Fibroblast of lung (primary cell): Measurements from ENCODE around the gene NMRK2.

Experiments used
- EZH2 ChIP-seq: IDR thresholded peaks from 2 replicates; pipeline ENCODE4 v1.5.1; 2012; ENCODE audit warnings: low read length, control low read depth, mild to moderate bottlenecking; ENCODE audit errors: missing control alignments
- TF ChIP-seq, protein P1 (sequence below), 2 donors: IDR thresholded peaks in 1 of 2; conservative IDR thresholded peaks in 1 of 2; 1 replicate in 1 of 2; 2 replicates in 1 of 2; pipeline ENCODE4 v1.5.1; 2011 to 2012; ENCODE audit warnings: low read length in 2 of 2, control low read depth in 1 of 2, inconsistent platforms in 1 of 2, low read depth in 1 of 2, mild to moderate bottlenecking in 1 of 2

DNA sequence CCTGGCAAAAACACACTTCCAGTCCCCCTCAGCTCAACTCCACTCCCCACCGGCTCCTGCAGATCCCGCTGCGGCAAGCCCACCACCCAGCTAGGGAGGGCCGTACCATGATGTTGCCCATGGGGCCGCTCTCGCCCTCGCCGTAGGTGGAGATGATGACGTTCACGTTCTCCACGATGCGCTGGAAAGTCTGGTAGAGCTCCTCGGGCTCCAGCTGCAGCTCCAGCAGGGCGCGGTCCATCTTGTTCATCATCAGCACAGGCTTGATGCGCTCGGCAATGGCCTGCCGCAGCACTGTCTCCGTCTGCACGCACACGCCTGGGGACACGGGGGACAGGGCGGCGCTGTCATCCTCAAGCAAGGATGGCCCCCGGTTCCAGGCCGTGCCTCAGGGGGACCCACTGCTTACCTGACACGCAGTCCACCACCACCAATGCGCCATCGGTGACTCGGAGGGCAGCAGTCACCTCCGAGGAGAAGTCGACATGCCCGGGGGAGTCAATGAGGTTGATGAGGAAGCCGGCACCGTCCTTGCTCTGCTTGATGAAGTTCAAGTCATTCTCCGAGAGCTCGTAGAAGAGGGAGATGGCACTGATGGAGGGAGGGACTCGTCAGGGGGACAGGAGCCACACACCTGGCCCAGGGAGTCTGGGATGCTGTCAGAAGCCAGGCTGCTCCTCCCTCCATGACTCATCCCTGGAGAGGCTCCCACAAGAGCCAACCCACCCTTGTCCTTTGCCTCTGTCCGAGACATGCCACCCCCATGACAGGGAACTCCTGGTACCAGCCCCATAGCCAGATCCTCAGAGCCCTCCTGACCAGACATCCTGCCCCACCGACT, 50.1 kb downstream of the NMRK2 start:
- TF ChIP-seq, protein P1, sequence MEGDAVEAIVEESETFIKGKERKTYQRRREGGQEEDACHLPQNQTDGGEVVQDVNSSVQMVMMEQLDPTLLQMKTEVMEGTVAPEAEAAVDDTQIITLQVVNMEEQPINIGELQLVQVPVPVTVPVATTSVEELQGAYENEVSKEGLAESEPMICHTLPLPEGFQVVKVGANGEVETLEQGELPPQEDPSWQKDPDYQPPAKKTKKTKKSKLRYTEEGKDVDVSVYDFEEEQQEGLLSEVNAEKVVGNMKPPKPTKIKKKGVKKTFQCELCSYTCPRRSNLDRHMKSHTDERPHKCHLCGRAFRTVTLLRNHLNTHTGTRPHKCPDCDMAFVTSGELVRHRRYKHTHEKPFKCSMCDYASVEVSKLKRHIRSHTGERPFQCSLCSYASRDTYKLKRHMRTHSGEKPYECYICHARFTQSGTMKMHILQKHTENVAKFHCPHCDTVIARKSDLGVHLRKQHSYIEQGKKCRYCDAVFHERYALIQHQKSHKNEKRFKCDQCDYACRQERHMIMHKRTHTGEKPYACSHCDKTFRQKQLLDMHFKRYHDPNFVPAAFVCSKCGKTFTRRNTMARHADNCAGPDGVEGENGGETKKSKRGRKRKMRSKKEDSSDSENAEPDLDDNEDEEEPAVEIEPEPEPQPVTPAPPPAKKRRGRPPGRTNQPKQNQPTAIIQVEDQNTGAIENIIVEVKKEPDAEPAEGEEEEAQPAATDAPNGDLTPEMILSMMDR (conservative IDR thresholded peaks at IDR 0.05 in 1 of 2, IDR thresholded peaks at IDR 0.05 in 1 of 2; ENCODE audit: low read depth in 1 of 2, low read length in 2 of 2): no peak
- no peak for TF ChIP-seq EZH2
